SK-N-SH (cell line): ENCODE results near the gene TMEM151A. TPM values are rescaled to one million over a fixed set of nuclear protein-coding genes. Genes with fewer than 3 reads are reported as not detected.

Experiments
- CTCF ChIA-PET: fragments of 300-600, 350-600 bp; formaldehyde crosslinking; extraction: SDS; loops from one replicate; lab custom pipeline; 2021; lab: Yijun Ruan, JAX
- POLR2A ChIA-PET: fragments of 350-600 bp; sonication (Branson Sonifier 250); formaldehyde crosslinking; extraction: SDS; loops from one replicate; lab custom pipeline; 2020; ENCODE audit warnings: antibody characterized with exemption, inconsistent platforms; lab: Yijun Ruan, JAX
- DNase-seq: peaks from one replicate; pipeline ENCODE4 v3.0.0; 2012
- H2AFZ ChIP-seq: fragments of 200-600 bp; sonication (generic); 2 replicates; pipeline ENCODE4 v1.8.1; 2016; ENCODE audit warnings: antibody characterized with exemption, mild to moderate bottlenecking, low read depth
- H3F3A ChIP-seq: fragments of 200-600 bp; sonication (generic); replicated peaks from 2 replicates; pipeline ENCODE3; 2016; ENCODE audit warnings: antibody characterized with exemption, mild to moderate bottlenecking; ENCODE audit not compliant: insufficient read depth
- H3K27ac ChIP-seq, 2 experiments: fragments of 200-500 bp in 1 of 2; fragments of 200-600 bp in 1 of 2; sonication (Bioruptor generic) in 1 of 2; sonication (generic), shearing (Covaris generic) in 1 of 2; 2 replicates each; pipeline versions ENCODE4 v1.5.1 to v1.6.1; 2014 to 2016; ENCODE audit warnings: low read depth in 2 of 2, inconsistent platforms in 1 of 2, low read length in 1 of 2, mild to moderate bottlenecking in 1 of 2, mixed read lengths in 1 of 2
- H3K27me3 ChIP-seq: fragments of 200-600 bp; sonication (generic), shearing (Covaris generic); 2 replicates; pipeline ENCODE4 v1.6.1; 2016; ENCODE audit warnings: mixed run types; ENCODE audit not compliant: insufficient read depth
- H3K36me3 ChIP-seq, 2 experiments: fragments of 200-500 bp in 1 of 2; fragments of 200-600 bp in 1 of 2; sonication (Bioruptor generic) in 1 of 2; sonication (generic) in 1 of 2; replicated peaks in 1 of 2; 2 replicates each; pipeline versions ENCODE3 to v1.5.1; 2014 to 2016; ENCODE audit warnings: low read length in 1 of 2, mild to moderate bottlenecking in 1 of 2; ENCODE audit not compliant: insufficient read depth in 2 of 2, control insufficient read depth in 1 of 2
- H3K4me1 ChIP-seq, 2 experiments: fragments of 200-500 bp in 1 of 2; fragments of 200-600 bp in 1 of 2; sonication (Bioruptor generic) in 1 of 2; sonication (generic), shearing (Covaris generic) in 1 of 2; 2 replicates each; pipeline versions ENCODE4 v1.5.1 to v1.6.1; 2014 to 2016; ENCODE audit warnings: low read depth in 1 of 2, low read length in 1 of 2, mixed run types in 1 of 2; ENCODE audit not compliant: insufficient read depth in 2 of 2, control insufficient read depth in 1 of 2
- H3K4me2 ChIP-seq: fragments of 200-600 bp; sonication (generic), shearing (Covaris generic); 2 replicates; pipeline ENCODE4 v1.6.1; 2017; ENCODE audit warnings: mixed run types
- H3K4me3 ChIP-seq, 2 experiments: fragments of 200-500 bp in 1 of 2; fragments of 200-600 bp in 1 of 2; sonication (Bioruptor generic) in 1 of 2; sonication (generic), shearing (Covaris generic) in 1 of 2; 2 replicates each; pipeline versions ENCODE4 v1.5.1 to v1.8.1; 2014 to 2016; ENCODE audit warnings: low read depth in 2 of 2, inconsistent platforms in 1 of 2, low read length in 1 of 2, mild to moderate bottlenecking in 1 of 2, mixed read lengths in 1 of 2, moderate library complexity in 1 of 2
- H3K79me2 ChIP-seq: fragments of 200-600 bp; sonication (generic); 2 replicates; pipeline ENCODE4 v1.8.1; 2017; ENCODE audit warnings: mild to moderate bottlenecking; ENCODE audit not compliant: insufficient read depth
- H3K9ac ChIP-seq: fragments of 200-600 bp; sonication (generic); 2 replicates; pipeline ENCODE4 v1.6.1; 2017; ENCODE audit warnings: mixed run types
- H3K9me2 ChIP-seq: fragments of 200-600 bp; sonication (generic); 2 replicates; pipeline ENCODE4 v1.6.1; 2017; ENCODE audit warnings: mixed run types
- H3K9me3 ChIP-seq: fragments of 200-600 bp; sonication (generic); 2 replicates; pipeline ENCODE4 v1.6.1; 2017; ENCODE audit warnings: mixed run types, mild to moderate bottlenecking, moderate library complexity
- H4K20me1 ChIP-seq: fragments of 200-600 bp; sonication (generic); 2 replicates; pipeline ENCODE4 v1.6.1; 2017; ENCODE audit warnings: mild to moderate bottlenecking, mixed run types; ENCODE audit not compliant: insufficient read depth
- EZH2phosphoT487 ChIP-seq: fragments of 200-600 bp; sonication (generic); IDR thresholded peaks from 2 replicates; pipeline ENCODE4 v1.6.1; 2017; ENCODE audit warnings: low read depth, mixed run types, mild to moderate bottlenecking, antibody characterized with exemption, moderate library complexity, borderline replicate concordance
- FOSL2 ChIP-seq: IDR thresholded peaks from 2 replicates; pipeline ENCODE4 v1.4.0; 2012; ENCODE audit warnings: low read depth, mild to moderate bottlenecking, moderate library complexity, borderline replicate concordance
- FOXJ3 ChIP-seq: sonication (generic); formaldehyde crosslinking; IDR thresholded peaks from 2 replicates; pipeline ENCODE4 v1.5.1; 2020; ENCODE audit warnings: mild to moderate bottlenecking, missing genetic modification reagents
- FOXM1 ChIP-seq: IDR thresholded peaks from 2 replicates; pipeline ENCODE4 v1.4.0; 2012; ENCODE audit warnings: low read depth, mild to moderate bottlenecking
- JUND ChIP-seq: IDR thresholded peaks from 2 replicates; pipeline ENCODE4 v1.4.0; 2012
- MEF2A ChIP-seq: IDR thresholded peaks from 2 replicates; pipeline ENCODE4 v1.4.0; 2012; ENCODE audit warnings: low read depth, borderline replicate concordance
- RCOR1 ChIP-seq: fragments of 150-350 bp; IDR thresholded peaks from 2 replicates; pipeline ENCODE4 v1.6.1; 2017; ENCODE audit warnings: antibody characterized with exemption, low read length
- SIN3A ChIP-seq: IDR thresholded peaks from 2 replicates; pipeline ENCODE4 v1.6.1; 2012; ENCODE audit warnings: low read depth, mild to moderate bottlenecking, low read length, moderate library complexity, borderline replicate concordance
- TCF12 ChIP-seq: IDR thresholded peaks from 2 replicates; pipeline ENCODE4 v1.4.0; 2012
- WGBS: methylation state at CpG from one replicate; pipeline ENCODE4 v1.1.6; 2017; ENCODE audit warnings: low lambda C conversion rate; 5-methylcytosine and 5-hydroxymethylcytosine counted together
- polyA plus RNA-seq, 3 experiments: library from polyadenylated mRNA; depleted of rRNA; stranded (reverse); fragments of >200 nt; gene quantifications; 2 replicates each; pipeline ENCODE4 v1.2.3, GENCODE V29; 2012
- TF ChIP-seq, protein P1 (sequence below): fragments of 150-350 bp; IDR thresholded peaks from 2 replicates; pipeline ENCODE4 v1.6.1; 2016; ENCODE audit warnings: mild to moderate bottlenecking, low read depth, low read length
- TF ChIP-seq, protein P2 (sequence below): fragments of 150-350 bp; IDR thresholded peaks from 2 replicates; pipeline ENCODE4 v1.6.1; 2017; ENCODE audit warnings: antibody characterized with exemption, low read length, low read depth, borderline replicate concordance
- TF ChIP-seq, protein P3 (sequence below): IDR thresholded peaks from 2 replicates; pipeline ENCODE4 v1.4.0; 2012; ENCODE audit warnings: low read depth, borderline replicate concordance

TMEM151A gene
- polyA plus RNA-seq, 1 of the 3 experiments (the other 2 are of a cell fraction), result 0.35 TPM

DNA sequence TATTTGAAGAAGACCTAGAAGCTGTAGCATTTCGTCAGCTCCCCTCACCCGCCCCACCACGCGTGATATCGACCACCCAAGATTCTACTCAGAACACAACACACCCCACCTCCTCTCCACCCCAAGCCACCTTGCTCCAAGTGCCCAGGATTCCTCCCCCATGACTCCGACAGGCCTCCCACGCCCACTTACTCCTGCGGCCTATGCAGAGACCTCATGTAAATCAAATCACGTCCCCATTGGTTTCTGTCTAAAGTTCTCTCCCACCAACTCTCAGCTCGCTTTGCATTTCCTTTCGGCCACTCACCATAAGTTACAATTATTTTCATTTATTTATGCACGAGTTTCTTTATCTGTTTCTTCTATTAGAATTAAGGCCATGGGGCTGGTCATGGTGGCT lies 11.0 kb downstream of the TMEM151A start:
- H3K9me2 ChIP-seq, result no peaks in the 10 kb centered on the region
- no peak overlapping the region for H3K4me3 ChIP-seq
- no peaks in the 10 kb centered on the region for H3K27me3 ChIP-seq
- CTCF ChIA-PET, result interaction anchor here (1.0 to 7.8 kb wide), 2 partner anchors 9 to 26 kb away, joined by 3 to 84 read pairs; no protein-coding TSS in a partner anchor
- no peak for DNase-seq
- no peaks in the 10 kb centered on the region for H3K79me2 ChIP-seq
- H3K4me2 ChIP-seq, result no peak overlapping the region
- no peak overlapping the region for H3K9ac ChIP-seq
- H3K9me3 ChIP-seq, result no peaks in the 10 kb centered on the region
- H3K4me1 ChIP-seq, result no peaks in the 10 kb centered on the region
- POLR2A ChIA-PET, result no interaction called here
- H2AFZ ChIP-seq, result no peak overlapping the region
- H3K36me3 ChIP-seq, result no peaks in the 10 kb centered on the region
- WGBS, result 78% methylated on average over 12 of the region's 12 CpGs
- H3K27ac ChIP-seq, result no peak overlapping the region
- TF ChIP-seq RCOR1, result no peak
- TF ChIP-seq TCF12, result no peak
- no peak for TF ChIP-seq MEF2A
- no peaks in the 10 kb centered on the region for H3F3A ChIP-seq
- H4K20me1 ChIP-seq, result no peaks in the 10 kb centered on the region

DNA sequence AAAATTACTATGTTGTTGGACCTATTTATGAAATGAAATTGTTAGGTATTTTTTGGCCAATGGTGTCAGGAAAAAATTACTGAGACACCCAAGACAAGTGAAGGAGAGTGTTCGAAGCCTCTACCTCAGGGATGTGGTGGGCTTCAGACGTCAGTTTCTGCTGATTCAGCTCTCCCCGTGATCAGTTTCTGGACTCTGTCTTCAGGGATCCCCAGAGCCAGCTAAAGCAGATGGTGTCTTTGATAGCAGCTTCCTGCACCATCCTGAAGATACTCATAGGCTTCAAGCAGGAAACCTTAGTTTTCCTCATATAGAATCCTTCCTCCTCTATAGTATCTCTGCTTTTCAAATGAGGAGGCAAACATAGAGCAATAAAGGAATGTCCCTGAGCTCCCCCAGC lies 17.8 kb downstream of the TMEM151A start:
- CTCF ChIA-PET, result interaction anchor here (0.8 to 12.4 kb wide), 7 partner anchors 10 to 79 kb away, joined by 3 to 280 read pairs (median 46); partner anchors contain the start of genes B4GAT1, CNIH2 and RIN1
- no peak overlapping the region for H2AFZ ChIP-seq

More for the DNA sequence above, 17.8 kb downstream of the TMEM151A start:
- POLR2A ChIA-PET, result interaction anchor here (1.1 kb wide), 1 partner anchor 20 kb away, joined by 4 read pairs; no protein-coding TSS in a partner anchor
- H3K9me3 ChIP-seq, result no peaks in the 10 kb centered on the region
- H3K9me2 ChIP-seq, result no peaks in the 10 kb centered on the region
- peaks cover 15% of the 10 kb centered on the region for H3F3A ChIP-seq
- 54% methylated on average over 3 of the region's 3 CpGs for WGBS
- TF ChIP-seq SIN3A (no peak), FOSL2 (no peak), EZH2phosphoT487 (no peak), MEF2A (no peak), JUND (no peak), FOXJ3 (CRISPR knock-in tag) (no peak), FOXM1 (no peak)
- TF ChIP-seq, protein P1, sequence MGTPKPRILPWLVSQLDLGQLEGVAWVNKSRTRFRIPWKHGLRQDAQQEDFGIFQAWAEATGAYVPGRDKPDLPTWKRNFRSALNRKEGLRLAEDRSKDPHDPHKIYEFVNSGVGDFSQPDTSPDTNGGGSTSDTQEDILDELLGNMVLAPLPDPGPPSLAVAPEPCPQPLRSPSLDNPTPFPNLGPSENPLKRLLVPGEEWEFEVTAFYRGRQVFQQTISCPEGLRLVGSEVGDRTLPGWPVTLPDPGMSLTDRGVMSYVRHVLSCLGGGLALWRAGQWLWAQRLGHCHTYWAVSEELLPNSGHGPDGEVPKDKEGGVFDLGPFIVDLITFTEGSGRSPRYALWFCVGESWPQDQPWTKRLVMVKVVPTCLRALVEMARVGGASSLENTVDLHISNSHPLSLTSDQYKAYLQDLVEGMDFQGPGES, result no peak
- TF ChIP-seq, protein P2, sequence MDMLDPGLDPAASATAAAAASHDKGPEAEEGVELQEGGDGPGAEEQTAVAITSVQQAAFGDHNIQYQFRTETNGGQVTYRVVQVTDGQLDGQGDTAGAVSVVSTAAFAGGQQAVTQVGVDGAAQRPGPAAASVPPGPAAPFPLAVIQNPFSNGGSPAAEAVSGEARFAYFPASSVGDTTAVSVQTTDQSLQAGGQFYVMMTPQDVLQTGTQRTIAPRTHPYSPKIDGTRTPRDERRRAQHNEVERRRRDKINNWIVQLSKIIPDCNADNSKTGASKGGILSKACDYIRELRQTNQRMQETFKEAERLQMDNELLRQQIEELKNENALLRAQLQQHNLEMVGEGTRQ, result no peak
- TF ChIP-seq, protein P3, sequence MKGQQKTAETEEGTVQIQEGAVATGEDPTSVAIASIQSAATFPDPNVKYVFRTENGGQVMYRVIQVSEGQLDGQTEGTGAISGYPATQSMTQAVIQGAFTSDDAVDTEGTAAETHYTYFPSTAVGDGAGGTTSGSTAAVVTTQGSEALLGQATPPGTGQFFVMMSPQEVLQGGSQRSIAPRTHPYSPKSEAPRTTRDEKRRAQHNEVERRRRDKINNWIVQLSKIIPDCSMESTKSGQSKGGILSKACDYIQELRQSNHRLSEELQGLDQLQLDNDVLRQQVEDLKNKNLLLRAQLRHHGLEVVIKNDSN, result no peak
- H3K4me2 ChIP-seq, result no peak overlapping the region
- H3K4me1 ChIP-seq, result peaks cover 11 to 23% of the 10 kb centered on the region in 2 experiments; a peak in 2 of 4 replicates
- no peaks in the 10 kb centered on the region for H3K36me3 ChIP-seq
- no peaks in the 10 kb centered on the region for H4K20me1 ChIP-seq
- H3K79me2 ChIP-seq, result no peaks in the 10 kb centered on the region
- no peak for DNase-seq
- no peak overlapping the region for H3K4me3 ChIP-seq
- H3K9ac ChIP-seq, result no peak overlapping the region
- H3K27me3 ChIP-seq, result no peaks in the 10 kb centered on the region
- H3K27ac ChIP-seq, result no peak overlapping the region
